NCI-H1417 treated with DMSO at 0.1 percent for 48 hours (cell line): ENCODE measurements around the gene HLA-DQA1.
"Not testable (repeated sequence)": the region's sequence is repeated elsewhere in the genome, so short reads cannot be mapped to it uniquely, and the experiment has no call there.

Experiments
- DNase-seq: peaks from one replicate; lab custom pipeline; 2025; lab: John Stamatoyannopoulos, UW

HLA-DQA1 gene

GRCh38 chr6:32658268-32658897 lies 21.2 kb downstream of the HLA-DQA1 start:
- DNase-seq, result no peak

GRCh38 chr6:32659856-32660595 lies 22.8 kb downstream of the HLA-DQA1 start:
- DNase-seq, result no peak

GRCh38 chr6:32662099-32662498 lies 24.9 kb downstream of the HLA-DQA1 start:
- DNase-seq, result no peak

DNA sequence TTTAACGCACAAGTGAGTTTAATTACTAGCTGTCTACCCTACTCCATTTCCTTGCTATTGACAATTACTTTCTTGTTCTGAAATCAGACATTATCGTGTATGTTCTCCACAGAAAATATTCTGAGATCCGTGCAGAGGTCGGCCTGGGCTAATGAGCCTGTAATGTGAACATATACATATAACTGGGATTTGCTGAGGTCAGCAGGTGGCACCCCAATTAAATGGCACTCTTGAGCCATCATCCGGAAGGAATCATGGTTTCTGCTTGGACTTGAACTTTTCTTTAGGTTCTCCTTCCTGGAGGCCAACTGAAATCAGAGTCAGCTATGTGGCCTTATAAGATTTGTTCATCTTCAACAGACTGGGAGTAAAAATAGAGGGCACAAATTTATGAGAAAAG lies 25.6 kb downstream of the HLA-DQA1 start:
- no peak for DNase-seq

- no peak for DNase-seq
Measured at GRCh38 chr6:32664354-32664753, 27.1 kb downstream of the HLA-DQA1 start.

GRCh38 chr6:32664827-32665362 lies 27.7 kb downstream of the HLA-DQA1 start:
- DNase-seq, result no peak

DNA sequence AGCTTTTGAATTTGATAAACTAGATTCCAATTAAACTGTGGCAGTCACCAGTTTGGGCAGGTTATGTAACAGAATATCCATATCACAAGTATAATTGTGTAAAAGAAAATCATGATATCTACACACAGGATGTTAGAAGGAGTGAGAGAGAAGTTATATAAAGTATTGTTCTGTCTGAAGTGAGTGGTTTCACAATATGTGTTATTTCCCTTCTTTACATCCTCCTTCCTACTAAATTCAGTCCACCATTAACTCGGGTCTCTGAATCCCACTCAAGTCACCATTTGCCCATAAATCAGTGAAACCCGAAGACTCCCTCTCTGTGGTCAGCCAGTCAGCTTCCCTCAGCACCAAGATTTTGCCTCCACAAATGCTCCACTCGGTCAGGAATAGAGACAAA lies 28.5 kb downstream of the HLA-DQA1 start:
- no peak for DNase-seq

- no peak for DNase-seq
Measured at GRCh38 chr6:32666420-32667300, 29.5 kb downstream of the HLA-DQA1 start, which contains the start of gene HLA-DQB1. Gene HLA-DQB1 (minus strand): TSS chr6:32666657. CDS start chr6:32666607, 50 bp downstream.

- DNase-seq, result no peak
Measured at GRCh38 chr6:32668226-32668747, 31.1 kb downstream of the HLA-DQA1 start.

DNA sequence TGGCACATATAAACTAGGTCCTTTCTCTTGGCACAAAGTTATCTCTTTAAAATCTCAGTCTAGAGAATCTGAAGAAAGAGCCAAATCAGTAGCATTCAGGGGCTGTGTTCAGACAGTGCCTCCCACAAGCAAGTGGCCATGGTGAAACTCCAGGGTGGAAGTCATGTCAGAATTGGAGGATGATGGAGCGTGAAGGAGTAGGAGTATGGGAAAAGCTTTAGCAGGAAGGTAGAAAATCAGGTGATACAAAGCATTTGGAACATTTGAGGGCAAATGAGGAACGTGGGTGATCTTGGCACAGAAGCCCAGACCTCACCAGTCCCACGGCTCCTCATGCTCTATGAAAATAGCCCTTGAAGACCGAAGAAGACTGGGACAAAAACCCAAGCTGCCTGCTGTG lies 32.0 kb downstream of the HLA-DQA1 start:
- DNase-seq, result no peak

GRCh38 chr6:32669893-32670292 lies 32.7 kb downstream of the HLA-DQA1 start:
- DNase-seq, result no peak

DNA sequence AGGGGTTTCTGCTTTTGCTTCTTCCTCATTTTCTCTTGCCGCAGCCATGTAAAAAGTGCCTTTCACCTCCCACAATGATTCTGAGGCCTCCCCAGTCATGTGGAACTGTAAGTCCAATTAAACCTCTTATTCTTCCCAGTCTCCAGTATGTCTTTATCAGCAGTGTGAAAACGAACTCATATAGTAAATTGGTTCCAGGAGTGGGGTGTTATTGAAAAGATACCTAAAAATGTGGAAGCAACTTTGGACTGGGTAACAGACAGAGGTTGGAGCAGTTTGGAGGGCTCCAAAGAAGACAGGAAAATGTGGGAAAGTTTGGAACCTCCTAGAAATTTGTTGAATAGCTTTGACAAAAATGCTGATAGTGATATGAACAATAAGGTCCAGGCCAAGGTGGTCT lies 34.7 kb downstream of the HLA-DQA1 start:
- DNase-seq, result not testable (repeated sequence)

GRCh38 chr6:32674123-32674522 lies 36.9 kb downstream of the HLA-DQA1 start:
- not testable (repeated sequence) for DNase-seq

GRCh38 chr6:32679492-32679891 lies 42.3 kb downstream of the HLA-DQA1 start:
- no peak for DNase-seq

DNA sequence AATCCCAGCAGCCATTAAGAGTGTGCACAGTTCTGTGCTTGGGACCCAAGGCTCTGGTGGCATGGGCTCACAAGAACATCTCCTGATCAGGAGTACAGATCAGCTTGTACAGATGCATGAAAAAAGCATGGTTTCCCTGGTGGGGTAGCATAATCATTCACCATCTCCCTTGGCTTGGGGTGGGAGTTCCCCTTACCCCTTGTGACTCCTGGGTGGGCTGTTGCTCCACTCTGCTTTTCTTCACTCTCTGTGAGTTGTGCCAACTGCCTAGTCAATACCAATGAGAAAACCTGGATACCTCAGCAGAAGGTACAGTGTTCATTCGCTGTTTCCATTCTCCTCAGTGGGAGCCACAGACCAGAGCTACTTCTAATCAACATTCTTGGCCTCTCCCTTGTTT lies 42.8 kb downstream of the HLA-DQA1 start:
- DNase-seq, result no peak

DNA sequence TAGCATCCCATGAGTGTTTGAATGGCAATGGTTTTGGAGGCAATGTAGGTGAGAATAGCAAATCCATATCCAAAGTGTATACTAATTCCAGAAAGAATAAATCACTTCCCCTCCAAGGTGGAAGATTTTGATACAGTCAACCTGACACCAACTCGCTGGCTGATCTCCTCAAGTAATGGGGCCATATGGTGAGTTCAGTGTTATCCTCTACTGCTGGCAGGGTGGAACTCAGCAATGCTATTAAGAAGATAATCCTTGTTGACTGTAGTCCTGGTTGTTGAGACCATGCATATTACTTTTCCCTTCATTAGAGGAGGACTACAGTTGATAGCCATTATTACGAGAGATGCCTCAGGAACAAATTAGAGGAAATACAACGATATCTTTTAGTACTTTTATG lies 47.0 kb downstream of the HLA-DQA1 start:
- DNase-seq, result no peak

GRCh38 chr6:32685603-32686002 lies 48.4 kb downstream of the HLA-DQA1 start:
- no peak for DNase-seq

DNA sequence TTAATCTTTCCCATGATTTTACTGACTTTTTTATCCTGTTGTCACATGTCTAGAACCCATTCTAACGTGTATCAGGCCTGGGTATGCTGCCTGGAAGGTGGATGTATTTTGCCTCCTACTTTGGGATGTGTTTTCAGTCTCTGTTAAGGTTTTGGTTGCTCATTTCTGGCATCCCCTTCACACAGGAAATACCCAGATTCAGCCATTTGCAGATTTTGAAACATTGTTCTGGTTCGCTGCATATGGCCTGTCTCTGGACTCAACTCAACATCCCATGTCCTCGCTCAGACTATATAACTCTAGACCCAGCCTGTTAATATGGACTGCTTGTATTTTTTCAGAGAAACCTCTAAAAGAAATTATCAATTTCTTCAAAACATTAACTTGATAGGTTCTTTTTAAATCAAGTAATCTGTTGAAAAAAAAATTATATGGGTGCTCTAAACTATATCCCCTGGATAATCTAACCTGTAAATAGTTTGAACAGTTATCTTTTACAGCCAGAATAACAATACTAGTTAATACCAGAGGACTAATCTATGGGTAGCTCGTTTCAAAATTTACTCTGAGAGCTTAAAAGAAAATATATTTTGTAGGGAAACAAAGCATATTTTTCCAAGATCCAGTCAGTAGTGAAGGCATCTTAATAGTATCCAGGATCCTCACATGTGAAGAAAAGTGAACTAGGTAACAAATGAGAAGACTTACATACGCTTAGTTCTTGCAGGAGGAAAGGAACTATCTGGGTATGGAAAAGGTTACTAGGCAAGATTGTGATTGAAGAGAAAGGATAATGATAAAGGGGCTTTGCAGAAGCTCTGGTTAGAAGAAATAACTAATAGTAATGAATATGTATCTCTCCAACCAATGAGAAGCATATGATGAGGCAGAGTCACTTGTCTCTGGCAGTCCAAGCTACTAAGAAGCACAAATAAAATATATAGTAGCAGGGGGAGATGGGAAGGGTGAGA lies 52.6 kb downstream of the HLA-DQA1 start:
- no peak for DNase-seq

GRCh38 chr6:32692019-32692418 lies 54.8 kb downstream of the HLA-DQA1 start:
- DNase-seq, result no peak
